Right cardiac atrium (tissue), 5 donors: ENCODE results near the gene FAM236B. TPM values are rescaled to one million over a fixed set of nuclear protein-coding genes. Genes with fewer than 3 reads are reported as not detected.
"Not testable (repeated sequence)": the region's sequence is repeated elsewhere in the genome, so short reads cannot be mapped to it uniquely, and the experiment has no call there.

ENCODE experiments used
- ATAC-seq, 2 donors: fragments of 200-7000 bp; cut with Tn5 transposase; one replicate each; pipeline versions ENCODE4 v1.8.0 to v1.9.1; 2020; ENCODE audit warnings: moderate library complexity in 2 of 2, mild to moderate bottlenecking in 1 of 2
- DNase-seq, 3 donors: peaks; one replicate each; pipeline ENCODE4 v3.0.0-alpha.2; 2020
- H3K27ac ChIP-seq: one replicate; pipeline ENCODE4 v1.5.1; 2013; ENCODE audit warnings: mild to moderate bottlenecking, low read length, control low read depth, moderate library complexity
- H3K27me3 ChIP-seq: one replicate; pipeline ENCODE4 v1.6.1; 2013; ENCODE audit not compliant: control insufficient read depth, insufficient read depth
- H3K4me1 ChIP-seq: one replicate; pipeline ENCODE4 v1.6.1; 2013; ENCODE audit warnings: low read length; ENCODE audit not compliant: control insufficient read depth, insufficient read depth
- H3K4me3 ChIP-seq: one replicate; pipeline ENCODE4 v1.5.1; 2013; ENCODE audit warnings: low read length, control low read depth
- H3K9me3 ChIP-seq: one replicate; pipeline ENCODE4 v1.6.1; 2013; ENCODE audit warnings: low read length; ENCODE audit not compliant: control insufficient read depth
- WGBS: extraction: QIAGEN DNeasy Blood & Tissue Kit; methylation state at CpG from one replicate; pipeline ENCODE4 v1.1.7; 2013; 5-methylcytosine and 5-hydroxymethylcytosine counted together
- intact Hi-C, 4 donors: fragments of 100-400 bp; cut with DNase I; formaldehyde crosslinking; loops; one replicate each; pipeline versions ENCODE4 v1.11.0 to v1.14.0; 2022 to 2023
- long read RNA-seq, 4 donors: library from polyadenylated mRNA; unstranded; transcript quantifications; one replicate each; pipeline ENCODE4 v2.0.0, GENCODE V29; 2020 to 2021
- polyA plus RNA-seq: library from polyadenylated mRNA; stranded (reverse); fragments of 200-250 nt; gene quantifications from one replicate; pipeline ENCODE4 v1.2.3, GENCODE V29; 2013
- total RNA-seq, 4 donors: library from RNA; stranded (reverse); fragmentation: NEBNext Ultra II Directional; extraction: Animal tissue kit (Norgen Biotek cat#: 25700); gene quantifications; one replicate each; pipeline ENCODE4 v1.2.1, GENCODE V29; 2021
- donor health status: healthy with polysubstance abuse.
- donor health status: DM: no; HTN: yes; CAD: no.
- donor health status: DM: no; HTN: no; CAD: no.
- donor health status: DM: no; HTN: yes; CAD: no; lungs with severe emphysema.
- donor health status: DM: yes; HTN: yes; CAD: no.

The FAM236B gene
- total RNA-seq: not detected
- not detected for polyA plus RNA-seq
- long read RNA-seq, donor 1: 0 reads
- long read RNA-seq, donor 2: 0 reads
- long read RNA-seq, donor 3: 0 reads
- long read RNA-seq, donor 4: 0 reads

- H3K4me1 ChIP-seq, DNase-seq, ATAC-seq, H3K4me3 ChIP-seq, intact Hi-C loops, H3K9me3 ChIP-seq, H3K27ac ChIP-seq, H3K27me3 ChIP-seq: not testable (repeated sequence)
- no CpG with 5 or more reads among the region's 15 CpGs for WGBS
These were observed at the start of gene FAM236B for GRCh38 chrX:72782560-72782959. Gene FAM236B, minus strand, starts transcription at chrX:72782660. Its CDS starts 100 bp downstream, at chrX:72782560.

GRCh38 chrX:72830701-72831100, 48.2 kb upstream of the FAM236B start:
- DNase-seq, H3K27ac ChIP-seq, H3K9me3 ChIP-seq, H3K4me3 ChIP-seq, H3K27me3 ChIP-seq, H3K4me1 ChIP-seq, ATAC-seq, intact Hi-C loops: not testable (repeated sequence)
- WGBS: no CpG with 5 or more reads among the region's 13 CpGs

GRCh38 chrX:72808110-72808509, 25.6 kb upstream of the FAM236B start, which contains the start of gene FAM236D:
Gene FAM236D, minus strand, starts transcription at chrX:72808210. Its CDS starts 100 bp downstream, at chrX:72808110.
- H3K4me1 ChIP-seq, intact Hi-C loops, DNase-seq, H3K27me3 ChIP-seq, H3K9me3 ChIP-seq, ATAC-seq, H3K4me3 ChIP-seq, H3K27ac ChIP-seq: not testable (repeated sequence)
- WGBS: no CpG with 5 or more reads among the region's 13 CpGs

GRCh38 chrX:72790390-72790789, 7.9 kb upstream of the FAM236B start:
- WGBS: 100% methylated on average over 1 of the region's 3 CpGs
- DNase-seq, H3K4me1 ChIP-seq, H3K4me3 ChIP-seq, H3K27ac ChIP-seq, H3K9me3 ChIP-seq, H3K27me3 ChIP-seq, intact Hi-C loops, ATAC-seq: not testable (repeated sequence)

- WGBS: no CpG with 5 or more reads among the region's 1 CpG
- H3K4me1 ChIP-seq, H3K27ac ChIP-seq, ATAC-seq, intact Hi-C loops, H3K9me3 ChIP-seq, H3K27me3 ChIP-seq, H3K4me3 ChIP-seq, DNase-seq: not testable (repeated sequence)
These were observed 5.7 kb upstream of the FAM236B start for GRCh38 chrX:72788142-72788541.

GRCh38 chrX:72783964-72784363, 1.5 kb upstream of the FAM236B start:
- ATAC-seq, intact Hi-C loops, H3K27ac ChIP-seq, H3K27me3 ChIP-seq, H3K4me1 ChIP-seq, H3K9me3 ChIP-seq, H3K4me3 ChIP-seq, DNase-seq: not testable (repeated sequence)
- WGBS: no CpG with 5 or more reads among the region's 6 CpGs

GRCh38 chrX:72783365-72783936, 991 bp upstream of the FAM236B start:
- WGBS: no CpG with 5 or more reads among the region's 8 CpGs
- ATAC-seq, H3K9me3 ChIP-seq, H3K4me1 ChIP-seq, H3K4me3 ChIP-seq, DNase-seq, intact Hi-C loops, H3K27me3 ChIP-seq, H3K27ac ChIP-seq: not testable (repeated sequence)

- no CpG with 5 or more reads among the region's 6 CpGs for WGBS
- intact Hi-C loops, H3K9me3 ChIP-seq, H3K4me1 ChIP-seq, H3K4me3 ChIP-seq, H3K27ac ChIP-seq, H3K27me3 ChIP-seq, DNase-seq, ATAC-seq: not testable (repeated sequence)
These were observed 4.3 kb downstream of the FAM236B start for GRCh38 chrX:72778146-72778545.

- DNase-seq, H3K4me3 ChIP-seq, H3K4me1 ChIP-seq, intact Hi-C loops, H3K27me3 ChIP-seq, H3K9me3 ChIP-seq, H3K27ac ChIP-seq: not testable (repeated sequence)
- ATAC-seq: peak in 1 of 2 donors; percentile 34
- WGBS: no CpG with 5 or more reads among the region's 15 CpGs
These were observed 5.0 kb downstream of the FAM236B start for GRCh38 chrX:72777467-72777790.

- H3K27ac ChIP-seq, intact Hi-C loops, DNase-seq, H3K4me1 ChIP-seq, H3K4me3 ChIP-seq, H3K9me3 ChIP-seq, H3K27me3 ChIP-seq: not testable (repeated sequence)
- peak; percentile 72 to 81 for ATAC-seq
- no CpG with 5 or more reads among the region's 44 CpGs for WGBS
These were observed 5.6 kb downstream of the FAM236B start, which contains the start of gene DMRTC1B for GRCh38 chrX:72776653-72777466. Gene DMRTC1B, plus strand, starts transcription at chrX:72776890. Its CDS starts 68,246 bp downstream, at chrX:72845136.

GRCh38 chrX:72760454-72760853, 22.0 kb downstream of the FAM236B start:
- H3K9me3 ChIP-seq, H3K4me1 ChIP-seq, H3K27ac ChIP-seq, H3K4me3 ChIP-seq, H3K27me3 ChIP-seq, DNase-seq, ATAC-seq, intact Hi-C loops: not testable (repeated sequence)
- no CpG with 5 or more reads among the region's 9 CpGs for WGBS
